HCT116 (cell line): ENCODE results near the gene TLE4. TPM values are rescaled to one million over a fixed set of nuclear protein-coding genes. Genes with fewer than 3 reads are reported as not detected.

ENCODE experiments used
- ATAC-seq: fragments of 200-7000 bp; cut with Tn5 transposase; 2 replicates; pipeline ENCODE4 v1.9.1; 2020; ENCODE audit warnings: mild to moderate bottlenecking, moderate library complexity
- BruUV-seq: library from RNA; stranded (reverse); fragments of 400-500 nt; replicated peaks from 2 replicates; lab custom pipeline; 2021; lab: Mats Ljungman, UMichigan
- CTCF ChIA-PET: fragments of 300-600 bp; sonication (Branson Sonifier 250); formaldehyde crosslinking; loops from one replicate; lab custom pipeline; 2021; ENCODE audit warnings: antibody characterized with exemption; lab: Charles Lee
- POLR2A ChIA-PET: fragments of 300-600, 350-600 bp; sonication (Branson Sonifier 250); formaldehyde crosslinking; loops from one replicate; lab custom pipeline; 2021; ENCODE audit warnings: antibody characterized with exemption; lab: Charles Lee
- RAD21 ChIA-PET, 2 experiments: fragments of 300-600 bp; sonication (Branson Sonifier 250); formaldehyde crosslinking; loops; one replicate each; lab custom pipeline; 2023; ENCODE audit warnings: low total read pairs in 2 of 2; ENCODE audit not compliant: uncharacterized antibody in 2 of 2, unreplicated experiment in 2 of 2, low non-redundant PET in 1 of 2; lab: Charles Lee
- DNase-seq: peaks from one replicate; pipeline ENCODE4 v3.0.0-alpha.2; 2010; ENCODE audit warnings: low read depth, low spot score
- H2AFZ ChIP-seq: fragments of 200-600 bp; shearing (Covaris generic), sonication (generic); 2 replicates; pipeline ENCODE4 v1.6.1; 2017; ENCODE audit warnings: low read depth, mixed run types, mixed read lengths, antibody characterized with exemption, low read length; ENCODE audit not compliant: poor library complexity, severe bottlenecking
- H3K27ac ChIP-seq: 2 replicates; pipeline ENCODE4 v1.5.1; 2012; ENCODE audit warnings: low read depth, low read length
- H3K27me3 ChIP-seq: fragments of 200-600 bp; sonication (generic); 2 replicates; pipeline ENCODE4 v1.6.1; 2016; ENCODE audit warnings: mixed run types, low read length, mixed read lengths; ENCODE audit not compliant: insufficient read depth
- H3K36me3 ChIP-seq, 2 experiments: fragments of 200-500 bp in 1 of 2; fragments of 200-600 bp in 1 of 2; sonication (Bioruptor generic) in 1 of 2; sonication (generic) in 1 of 2; 2 replicates each; pipeline versions ENCODE4 v1.5.1 to v1.6.1; 2014 to 2016; ENCODE audit warnings: low read length in 2 of 2, inconsistent platforms in 1 of 2, mixed read lengths in 1 of 2, mixed run types in 1 of 2; ENCODE audit not compliant: insufficient read depth in 2 of 2, control insufficient read depth in 1 of 2
- H3K4me1 ChIP-seq, 2 experiments: fragments of 200-600 bp in 1 of 2; sonication (generic) in 1 of 2; 2 replicates each; pipeline versions ENCODE4 v1.5.1 to v1.6.1; 2012 to 2017; ENCODE audit warnings: low read length in 2 of 2, inconsistent platforms in 1 of 2, mild to moderate bottlenecking in 1 of 2, mixed read lengths in 1 of 2, mixed run types in 1 of 2, moderate library complexity in 1 of 2; ENCODE audit not compliant: insufficient read depth in 2 of 2, control insufficient read depth in 1 of 2
- H3K4me2 ChIP-seq: fragments of 200-600 bp; sonication (generic); 2 replicates; pipeline ENCODE4 v1.6.1; 2017; ENCODE audit warnings: mixed run types, low read length, mixed read lengths
- H3K4me3 ChIP-seq, 2 experiments: fragments of 200-600 bp in 1 of 2; sonication (generic) in 1 of 2; replicated peaks in 1 of 2; 2 replicates each; pipeline ENCODE4 v1.5.1; 2011 to 2016; ENCODE audit warnings: low read length in 2 of 2, control low read depth in 1 of 2, low read depth in 1 of 2, mild to moderate bottlenecking in 1 of 2, mixed read lengths in 1 of 2, mixed run types in 1 of 2
- H3K79me2 ChIP-seq: fragments of 200-600 bp; sonication (generic); 2 replicates; pipeline ENCODE4 v1.6.1; 2017; ENCODE audit warnings: mild to moderate bottlenecking, mixed run types, low read length, moderate library complexity, mixed read lengths; ENCODE audit not compliant: insufficient read depth
- H3K9ac ChIP-seq: fragments of 200-600 bp; sonication (generic); 2 replicates; pipeline ENCODE4 v1.6.1; 2016; ENCODE audit warnings: low read length, mixed read lengths
- H3K9me2 ChIP-seq: fragments of 200-600 bp; sonication (generic), shearing (Covaris generic); 2 replicates; pipeline ENCODE4 v1.6.1; 2017; ENCODE audit warnings: mixed run types, mild to moderate bottlenecking, moderate library complexity; ENCODE audit not compliant: insufficient read depth
- H3K9me3 ChIP-seq, 2 experiments: fragments of 200-500 bp in 1 of 2; fragments of 200-600 bp in 1 of 2; sonication (Bioruptor generic) in 1 of 2; sonication (generic) in 1 of 2; 2 replicates each; pipeline ENCODE4 v1.6.1; 2014 to 2017; ENCODE audit warnings: low read length in 2 of 2, mixed read lengths in 2 of 2, inconsistent platforms in 1 of 2, low read depth in 1 of 2, mild to moderate bottlenecking in 1 of 2, mixed run types in 1 of 2, moderate library complexity in 1 of 2; ENCODE audit not compliant: control insufficient read depth in 1 of 2, insufficient read depth in 1 of 2
- H4K20me1 ChIP-seq: fragments of 200-600 bp; sonication (generic), shearing (Covaris generic); 2 replicates; pipeline ENCODE4 v1.6.1; 2017; ENCODE audit warnings: mixed run types, mild to moderate bottlenecking, moderate library complexity; ENCODE audit not compliant: insufficient read depth
- CEBPB ChIP-seq: IDR thresholded peaks from 2 replicates; pipeline ENCODE4 v1.6.1; 2012; ENCODE audit warnings: low read depth
- CTCF ChIP-seq, 3 experiments: fragments of 200-600 bp in 1 of 3; sonication (generic) in 1 of 3; IDR thresholded peaks in 2 of 3; conservative IDR thresholded peaks in 1 of 3; 2 replicates each; pipeline ENCODE4 v1.5.1; 2012 to 2017; ENCODE audit warnings: low read depth in 2 of 3, low read length in 2 of 3, antibody characterized with exemption in 1 of 3, borderline replicate concordance in 1 of 3, control low read depth in 1 of 3, mild to moderate bottlenecking in 1 of 3, mixed read lengths in 1 of 3, mixed run types in 1 of 3, moderate library complexity in 1 of 3; ENCODE audit not compliant: insufficient read depth in 1 of 3
- EGR1 ChIP-seq: IDR thresholded peaks from 2 replicates; pipeline ENCODE4 v1.6.1; 2012; ENCODE audit warnings: low read depth
- ELF1 ChIP-seq: IDR thresholded peaks from 2 replicates; pipeline ENCODE4 v1.6.1; 2012; ENCODE audit warnings: low read depth, borderline replicate concordance
- FOSL1 ChIP-seq: IDR thresholded peaks from 2 replicates; pipeline ENCODE4 v1.6.1; 2012; ENCODE audit warnings: low read depth
- MAX ChIP-seq: IDR thresholded peaks from 2 replicates; pipeline ENCODE4 v1.6.1; 2012
- POLR2A ChIP-seq: IDR thresholded peaks from 2 replicates; pipeline ENCODE4 v1.7.0; 2011; ENCODE audit warnings: borderline replicate concordance; ENCODE audit not compliant: insufficient read depth, insufficient read length; ENCODE audit errors: extremely low read depth
- SP1 ChIP-seq: IDR thresholded peaks from 2 replicates; pipeline ENCODE4 v1.6.1; 2012; ENCODE audit warnings: low read depth
- TCF7L2 ChIP-seq: IDR thresholded peaks from 2 replicates; pipeline ENCODE4 v1.7.0; 2011; ENCODE audit warnings: borderline replicate concordance, inconsistent platforms; ENCODE audit not compliant: insufficient read depth, insufficient read length; ENCODE audit errors: extremely low read depth
- YY1 ChIP-seq: IDR thresholded peaks from 2 replicates; pipeline ENCODE4 v1.6.1; 2011; ENCODE audit warnings: low read length, low read depth, moderate library complexity, mild to moderate bottlenecking; ENCODE audit not compliant: insufficient replicate concordance; ENCODE audit errors: extremely low read depth
- ZBTB33 ChIP-seq: IDR thresholded peaks from 2 replicates; pipeline ENCODE4 v1.6.1; 2011; ENCODE audit warnings: mild to moderate bottlenecking, low read length, moderate library complexity; ENCODE audit not compliant: insufficient replicate concordance; ENCODE audit errors: extremely low read depth
- ZNF274 ChIP-seq: fragments of 200-500 bp; sonication (Bioruptor generic); IDR thresholded peaks from 2 replicates; pipeline ENCODE4 v1.6.1; 2014; ENCODE audit warnings: mild to moderate bottlenecking, low read depth, low read length, inconsistent platforms
- intact Hi-C: fragments of 100-400 bp; cut with micrococcal nuclease; formaldehyde crosslinking; loops from 2 replicates; pipeline ENCODE4 v1.10.0; 2022
- total RNA-seq: library from RNA; stranded (reverse); gene quantifications from one replicate; pipeline ENCODE4 v1.2.1, GENCODE V29; 2021; ENCODE audit not compliant: unreplicated experiment

The TLE4 gene
- total RNA-seq, 1 experiment from 2014 or later: 0.39 TPM

GRCh38 chr9:79673614-79674013 is 101.8 kb downstream of the TLE4 start:
- H3K9me3 ChIP-seq: peaks cover 12 to 16% of the 10 kb centered on the region in 2 experiments; a peak in 2 of 4 replicates
- no peak overlapping the region for H3K4me3 ChIP-seq
- no peaks in the 10 kb centered on the region for H3K4me1 ChIP-seq
- intact Hi-C loops: no loop called here
- H2AFZ ChIP-seq: no peak overlapping the region
- H3K9me2 ChIP-seq: no peaks in the 10 kb centered on the region
- BruUV-seq: no TSS peak
- ChIA-PET POLR2A (no interaction called here), CTCF (no interaction called here)
- no peak overlapping the region for H3K9ac ChIP-seq
- TF ChIP-seq TCF7L2 (no peak), YY1 (no peak), FOSL1 (no peak), ZBTB33 (no peak), MAX (no peak)
- TF ChIP-seq, all 23 proteins: peak for 0
- H4K20me1 ChIP-seq: no peaks in the 10 kb centered on the region
- no peaks in the 10 kb centered on the region for H3K36me3 ChIP-seq
- H3K27me3 ChIP-seq: no peaks in the 10 kb centered on the region
- DNase-seq (no peak), ATAC-seq (no peak)
- H3K4me2 ChIP-seq: no peak overlapping the region
- RAD21 ChIA-PET: no interaction called here
- no peak overlapping the region for H3K27ac ChIP-seq
- H3K79me2 ChIP-seq: no peaks in the 10 kb centered on the region

GRCh38 chr9:79674052-79674777 is 102.5 kb downstream of the TLE4 start:
- RAD21 ChIA-PET: no interaction called here
- H3K9me3 ChIP-seq: peaks cover 12 to 16% of the 10 kb centered on the region in 2 experiments; a peak in 2 of 4 replicates
- H3K9ac ChIP-seq: no peak overlapping the region
- no peaks in the 10 kb centered on the region for H3K4me1 ChIP-seq
- intact Hi-C loops: no loop called here
- no peaks in the 10 kb centered on the region for H4K20me1 ChIP-seq
- no peak overlapping the region for H3K27ac ChIP-seq
- no peak overlapping the region for H3K4me2 ChIP-seq
- H2AFZ ChIP-seq: no peak overlapping the region
- H3K4me3 ChIP-seq: no peak overlapping the region
- no peaks in the 10 kb centered on the region for H3K36me3 ChIP-seq
- DNase-seq: no peak
- no peaks in the 10 kb centered on the region for H3K79me2 ChIP-seq
- no peak for ATAC-seq
- POLR2A ChIA-PET: no interaction called here
- H3K27me3 ChIP-seq: no peaks in the 10 kb centered on the region
- H3K9me2 ChIP-seq: no peaks in the 10 kb centered on the region
- CTCF ChIA-PET: no interaction called here
- BruUV-seq: no TSS peak
- TF ChIP-seq EGR1 (no peak), POLR2A (no peak), CEBPB (no peak), CTCF (IDR thresholded peaks at IDR 0.05 in 2 of 3, conservative IDR thresholded peaks at IDR 0.05 in 1 of 3; ENCODE audit: borderline replicate concordance in 1 of 3, insufficient read depth in 1 of 3, low read depth in 2 of 3, low read length in 2 of 3) (no peak), FOSL1 (no peak), SP1 (no peak), ZNF274 (no peak), YY1 (no peak), ELF1 (no peak)
